GM23248 (cell line): ENCODE results near the gene LRRC55. TPM values are rescaled to one million over a fixed set of nuclear protein-coding genes. Genes with fewer than 3 reads are reported as not detected.

Source experiments
- DNase-seq: peaks from one replicate; pipeline ENCODE4 v3.0.0-alpha.2; 2015
- H2AFZ ChIP-seq: fragments of 200-600 bp; sonication (generic); 2 replicates; pipeline ENCODE4 v1.6.1; 2016; ENCODE audit warnings: antibody characterized with exemption
- H3F3A ChIP-seq: fragments of 200-600 bp; sonication (generic); 2 replicates; pipeline ENCODE4 v1.6.1; 2016; ENCODE audit warnings: mild to moderate bottlenecking, antibody characterized with exemption, mixed run types; ENCODE audit not compliant: insufficient read depth
- H3K27ac ChIP-seq: fragments of 200-600 bp; sonication (generic); 2 replicates; pipeline ENCODE4 v1.5.1; 2016; ENCODE audit warnings: mild to moderate bottlenecking
- H3K27me3 ChIP-seq: fragments of 200-600 bp; sonication (generic); replicated peaks from 2 replicates; pipeline ENCODE4 v1.6.1; 2016; ENCODE audit warnings: mild to moderate bottlenecking; ENCODE audit not compliant: insufficient read depth
- H3K36me3 ChIP-seq: fragments of 200-600 bp; sonication (generic); 2 replicates; pipeline ENCODE4 v1.6.1; 2016; ENCODE audit warnings: low read depth, mild to moderate bottlenecking
- H3K4me1 ChIP-seq: fragments of 200-600 bp; sonication (generic); 2 replicates; pipeline ENCODE4 v1.6.1; 2016; ENCODE audit warnings: mild to moderate bottlenecking; ENCODE audit not compliant: insufficient read depth
- H3K4me2 ChIP-seq: fragments of 200-600 bp; sonication (generic); one replicate; pipeline ENCODE4 v1.6.1; 2016; ENCODE audit warnings: mild to moderate bottlenecking; ENCODE audit not compliant: unreplicated experiment
- H3K4me3 ChIP-seq: fragments of 200-600 bp; sonication (generic); 2 replicates; pipeline ENCODE4 v1.5.1; 2016; ENCODE audit warnings: mild to moderate bottlenecking
- H3K79me2 ChIP-seq: fragments of 200-600 bp; sonication (generic); 2 replicates; pipeline ENCODE4 v1.6.1; 2016; ENCODE audit warnings: mild to moderate bottlenecking; ENCODE audit not compliant: insufficient read depth
- H3K9ac ChIP-seq: fragments of 200-600 bp; sonication (generic); 2 replicates; pipeline ENCODE4 v1.6.1; 2016; ENCODE audit warnings: mild to moderate bottlenecking
- H3K9me2 ChIP-seq: fragments of 200-600 bp; sonication (generic); 2 replicates; pipeline ENCODE4 v1.6.1; 2016; ENCODE audit warnings: mixed run types, mild to moderate bottlenecking, moderate library complexity; ENCODE audit not compliant: insufficient read depth
- H3K9me3 ChIP-seq: fragments of 200-600 bp; sonication (generic); one replicate; pipeline ENCODE4 v1.6.1; 2017; ENCODE audit warnings: low read depth
- H4K20me1 ChIP-seq: fragments of 200-600 bp; sonication (generic); 2 replicates; pipeline ENCODE4 v1.6.0; 2016; ENCODE audit not compliant: insufficient read depth
- EZH2 ChIP-seq: fragments of 200-600 bp; sonication (generic); IDR thresholded peaks from 2 replicates; pipeline ENCODE4 v1.6.1; 2018; ENCODE audit warnings: antibody characterized with exemption, mild to moderate bottlenecking; ENCODE audit not compliant: insufficient read depth, poor library complexity, severe bottlenecking
- EZH2phosphoT487 ChIP-seq: fragments of 200-600 bp; sonication (generic); IDR thresholded peaks from 2 replicates; pipeline ENCODE4 v1.6.1; 2018; ENCODE audit warnings: antibody characterized with exemption, moderate library complexity, mild to moderate bottlenecking, low read depth; ENCODE audit not compliant: insufficient read depth
- WGBS, 2 experiments: methylation state at CpG; one replicate each; pipeline ENCODE4 v1.1.6; 2015 to 2017; ENCODE audit warnings: low lambda C conversion rate in 2 of 2, low coverage in 1 of 2; ENCODE audit errors: missing lambda C conversion rate in 2 of 2; 5-methylcytosine and 5-hydroxymethylcytosine counted together
- in situ Hi-C: fragments of 300-500 bp; cut with MboI; formaldehyde crosslinking; loops from 2 replicates; pipeline ENCODE4 v1.15.0; 2020
- polyA plus RNA-seq: library from polyadenylated mRNA; unstranded; fragments of >200 nt; fragmentation: Nextera tagmentation; extraction: Ambion mirVana; gene quantifications from 2 replicates; pipeline ENCODE4 v1.2.1, GENCODE V29; 2016
- total RNA-seq: library from RNA; depleted of rRNA; stranded (reverse); fragments of >200 nt; shearing (Covaris generic); gene quantifications from 2 replicates; pipeline ENCODE4 v1.2.3, GENCODE V29; 2014

LRRC55 gene
- total and polyA plus RNA-seq, 2 experiments from 2014 or later = not detected

DNA sequence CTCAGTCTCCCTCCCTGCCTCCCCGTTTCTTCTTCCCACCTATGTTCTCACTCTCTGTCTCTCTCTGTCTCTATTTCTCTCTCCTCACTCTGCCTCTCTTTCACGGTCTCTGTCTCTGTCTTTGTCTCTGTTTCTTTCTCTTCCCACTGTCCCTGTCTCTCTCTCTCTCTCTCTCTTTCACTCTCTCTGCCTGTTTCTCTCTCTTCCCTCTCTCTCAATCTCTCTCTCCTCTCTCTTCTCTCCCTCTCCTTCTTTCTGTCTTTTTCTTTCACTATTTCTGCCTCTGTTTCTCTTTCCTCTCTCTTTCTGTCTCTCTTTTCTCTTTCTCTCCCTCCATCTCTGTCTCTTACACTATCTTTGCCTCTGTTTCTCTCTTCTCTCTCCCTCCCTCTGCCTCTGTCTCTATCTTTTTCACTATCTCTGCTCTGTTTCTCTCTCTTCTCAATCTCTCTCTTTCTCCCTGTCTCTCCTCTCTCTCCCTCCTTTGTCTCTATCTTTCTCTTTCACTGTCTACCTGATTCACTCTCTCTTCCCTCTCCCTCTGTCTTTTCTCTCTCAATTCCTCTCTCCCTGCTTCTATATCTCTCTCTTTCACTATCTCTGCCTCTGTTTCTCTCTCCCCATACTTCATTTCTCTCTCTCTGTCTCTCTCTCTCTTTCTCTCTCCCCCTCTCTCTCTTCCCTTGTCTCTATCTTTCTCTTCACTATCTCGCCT lies 49.9 kb downstream of the LRRC55 start:
- WGBS, 2 experiments = 47 to 60% methylated on average over 3 of the region's 3 CpGs
- Histone ChIP-seq H3K4me3 (no peak overlapping the region), H3K9me3 (no peaks in the 10 kb centered on the region), H3K9ac (no peak overlapping the region), H3F3A (no peaks in the 10 kb centered on the region), H3K27me3 (peaks cover 35% of the 10 kb centered on the region), H4K20me1 (no peaks in the 10 kb centered on the region), H3K4me1 (no peaks in the 10 kb centered on the region), H2AFZ (no peak overlapping the region), H3K27ac (no peak overlapping the region), H3K9me2 (no peaks in the 10 kb centered on the region), H3K79me2 (no peaks in the 10 kb centered on the region), H3K4me2 (no peak overlapping the region), H3K36me3 (no peaks in the 10 kb centered on the region)
- DNase-seq = no peak
- TF ChIP-seq EZH2phosphoT487 (no peak), EZH2 (no peak)
- in situ Hi-C loops = no loop called here

DNA sequence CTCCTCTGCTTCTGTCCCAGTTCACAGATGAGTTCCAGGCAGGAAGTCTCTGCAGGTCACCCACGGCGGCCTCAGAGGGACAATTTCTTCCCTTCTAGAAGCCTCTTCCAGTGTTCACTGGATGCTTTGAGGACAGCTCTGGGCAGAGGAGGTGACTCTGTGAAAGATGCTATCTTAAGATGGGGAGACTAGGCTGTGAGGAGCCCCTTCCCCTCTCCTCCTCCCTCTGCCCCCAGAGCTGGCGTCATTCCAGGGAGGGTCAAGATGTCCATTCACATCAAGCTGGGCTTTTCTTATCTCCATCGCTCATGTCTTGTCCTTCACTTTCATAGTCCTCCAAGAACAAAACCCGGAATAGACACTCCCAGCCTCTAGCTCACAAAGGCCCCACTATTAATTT lies 51.9 kb downstream of the LRRC55 start:
- H2AFZ ChIP-seq = no peak overlapping the region
- TF ChIP-seq EZH2phosphoT487 (no peak), EZH2 (no peak)
- in situ Hi-C loops = no loop called here
- H3K4me1 ChIP-seq = no peaks in the 10 kb centered on the region
- H3K4me2 ChIP-seq = no peak overlapping the region
- H3K36me3 ChIP-seq = no peaks in the 10 kb centered on the region
- H3K4me3 ChIP-seq = no peak overlapping the region
- H3F3A ChIP-seq = no peaks in the 10 kb centered on the region
- no peak overlapping the region for H3K9ac ChIP-seq
- DNase-seq = no peak
- WGBS, 2 experiments = 81 to 83% methylated on average over 5 of the region's 5 CpGs
- H3K9me2 ChIP-seq = no peaks in the 10 kb centered on the region
- no peak overlapping the region for H3K27ac ChIP-seq
- peaks cover 35% of the 10 kb centered on the region for H3K27me3 ChIP-seq
- no peaks in the 10 kb centered on the region for H3K9me3 ChIP-seq
- H4K20me1 ChIP-seq = no peaks in the 10 kb centered on the region
- no peaks in the 10 kb centered on the region for H3K79me2 ChIP-seq

DNA sequence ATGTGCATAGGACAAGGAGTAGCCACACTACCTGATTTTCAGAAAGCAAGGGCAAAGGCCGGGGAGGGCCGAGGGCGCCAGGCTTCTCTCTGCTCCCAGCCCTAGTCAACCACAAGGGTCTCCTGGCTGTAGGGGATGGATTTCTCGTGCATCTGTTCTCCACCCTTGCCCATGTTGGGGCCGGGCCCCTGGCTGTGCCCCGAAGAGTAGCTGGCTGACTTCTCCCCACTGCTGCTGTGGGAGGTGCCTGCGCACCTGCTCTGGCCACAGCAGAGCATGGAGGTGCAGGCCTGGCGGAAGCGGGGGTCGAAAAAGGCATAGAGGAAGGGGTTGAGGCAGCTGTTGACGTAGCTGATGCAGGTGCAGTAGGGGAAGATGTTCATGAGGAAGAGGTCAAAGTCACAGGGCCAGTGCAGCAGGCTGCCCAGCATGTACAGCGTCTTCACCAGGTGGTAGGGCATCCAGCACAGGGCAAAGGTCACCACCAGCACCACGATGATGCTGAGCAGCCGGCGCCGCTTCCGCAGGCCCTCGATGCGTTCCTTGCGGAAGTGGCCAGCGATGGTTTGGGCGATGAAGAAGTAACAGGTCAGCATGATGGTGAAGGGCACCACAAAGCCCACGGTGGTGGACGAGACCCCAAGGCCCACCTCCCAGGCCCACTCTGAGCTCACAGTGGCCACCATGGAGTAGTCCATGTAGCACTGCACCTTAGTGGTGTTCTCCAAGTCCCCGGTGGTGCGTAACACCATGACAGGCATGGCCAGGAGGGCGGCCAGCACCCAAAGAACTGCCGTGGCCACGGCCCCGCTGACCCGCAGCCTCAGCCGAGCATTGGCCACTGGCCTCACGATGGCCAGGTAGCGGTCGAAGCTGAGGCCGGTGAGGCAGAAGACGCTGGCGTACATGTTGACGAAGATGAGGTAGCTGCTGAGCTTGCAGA lies 54.3 kb downstream of the LRRC55 start:
- Histone ChIP-seq H3K36me3 (no peaks in the 10 kb centered on the region), H3K4me2 (no peak overlapping the region), H3K27me3 (peaks cover 35% of the 10 kb centered on the region), H3K9me2 (no peaks in the 10 kb centered on the region), H3F3A (no peaks in the 10 kb centered on the region), H2AFZ (no peak overlapping the region), H4K20me1 (no peaks in the 10 kb centered on the region), H3K4me3 (no peak overlapping the region), H3K9ac (no peak overlapping the region), H3K9me3 (no peaks in the 10 kb centered on the region), H3K79me2 (no peaks in the 10 kb centered on the region), H3K27ac (no peak overlapping the region), H3K4me1 (no peaks in the 10 kb centered on the region)
- no peak for DNase-seq
- in situ Hi-C loops = no loop called here
- no peak for TF ChIP-seq EZH2phosphoT487
- no peak for TF ChIP-seq EZH2
- 81 to 83% methylated on average over 39 of the region's 39 CpGs for WGBS, 2 experiments

GRCh38 chr11:57237204-57237681 lies 55.5 kb downstream of the LRRC55 start, which contains the start of gene APLNR:
APLNR (minus strand) TSS chr11:57237250; CDS start chr11:57237004, 246 bp downstream.
- Histone ChIP-seq H3K79me2 (no peaks in the 10 kb centered on the region), H3K27me3 (peaks cover 23% of the 10 kb centered on the region), H3K27ac (no peak within 1 kb of the TSS), H3K4me2 (no peak within 1 kb of the TSS), H3K9me2 (no peaks in the 10 kb centered on the region), H3K9me3 (no peaks in the 10 kb centered on the region), H3K4me1 (no peaks in the 10 kb centered on the region), H3K36me3 (no peaks in the 10 kb centered on the region), H3K9ac (no peak within 1 kb of the TSS), H3F3A (no peaks in the 10 kb centered on the region), H3K4me3 (no peak within 1 kb of the TSS), H2AFZ (no peak within 1 kb of the TSS), H4K20me1 (no peaks in the 10 kb centered on the region)
- DNase-seq = no peak
- TF ChIP-seq EZH2phosphoT487 (no peak), EZH2 (no peak)
- in situ Hi-C loops = no loop called here
- 20 to 28% methylated on average over 5 to 6 of the region's 6 CpGs for WGBS, 2 experiments
